ENCODE results near the gene CC2D1B.

The CC2D1B gene, protein sequence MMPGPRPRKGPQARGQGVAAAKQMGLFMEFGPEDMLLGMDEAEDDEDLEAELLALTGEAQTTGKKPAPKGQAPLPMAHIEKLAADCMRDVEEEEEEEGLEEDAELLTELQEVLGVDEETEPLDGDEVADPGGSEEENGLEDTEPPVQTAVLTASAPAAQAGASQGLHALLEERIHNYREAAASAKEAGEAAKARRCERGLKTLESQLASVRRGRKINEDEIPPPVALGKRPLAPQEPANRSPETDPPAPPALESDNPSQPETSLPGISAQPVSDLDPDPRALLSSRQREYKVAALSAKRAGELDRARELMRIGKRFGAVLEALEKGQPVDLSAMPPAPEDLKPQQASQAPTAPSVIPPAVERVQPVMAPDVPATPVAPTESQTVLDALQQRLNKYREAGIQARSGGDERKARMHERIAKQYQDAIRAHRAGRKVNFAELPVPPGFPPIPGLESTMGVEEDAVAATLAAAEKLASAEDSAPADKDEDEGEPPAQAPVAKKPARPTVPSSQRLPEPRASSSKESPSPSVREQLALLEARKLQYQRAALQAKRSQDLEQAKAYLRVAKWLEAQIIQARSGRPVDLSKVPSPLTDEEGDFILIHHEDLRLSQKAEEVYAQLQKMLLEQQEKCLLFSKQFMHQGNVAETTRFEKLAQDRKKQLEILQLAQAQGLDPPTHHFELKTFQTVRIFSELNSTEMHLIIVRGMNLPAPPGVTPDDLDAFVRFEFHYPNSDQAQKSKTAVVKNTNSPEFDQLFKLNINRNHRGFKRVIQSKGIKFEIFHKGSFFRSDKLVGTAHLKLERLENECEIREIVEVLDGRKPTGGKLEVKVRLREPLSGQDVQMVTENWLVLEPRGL

DNA sequence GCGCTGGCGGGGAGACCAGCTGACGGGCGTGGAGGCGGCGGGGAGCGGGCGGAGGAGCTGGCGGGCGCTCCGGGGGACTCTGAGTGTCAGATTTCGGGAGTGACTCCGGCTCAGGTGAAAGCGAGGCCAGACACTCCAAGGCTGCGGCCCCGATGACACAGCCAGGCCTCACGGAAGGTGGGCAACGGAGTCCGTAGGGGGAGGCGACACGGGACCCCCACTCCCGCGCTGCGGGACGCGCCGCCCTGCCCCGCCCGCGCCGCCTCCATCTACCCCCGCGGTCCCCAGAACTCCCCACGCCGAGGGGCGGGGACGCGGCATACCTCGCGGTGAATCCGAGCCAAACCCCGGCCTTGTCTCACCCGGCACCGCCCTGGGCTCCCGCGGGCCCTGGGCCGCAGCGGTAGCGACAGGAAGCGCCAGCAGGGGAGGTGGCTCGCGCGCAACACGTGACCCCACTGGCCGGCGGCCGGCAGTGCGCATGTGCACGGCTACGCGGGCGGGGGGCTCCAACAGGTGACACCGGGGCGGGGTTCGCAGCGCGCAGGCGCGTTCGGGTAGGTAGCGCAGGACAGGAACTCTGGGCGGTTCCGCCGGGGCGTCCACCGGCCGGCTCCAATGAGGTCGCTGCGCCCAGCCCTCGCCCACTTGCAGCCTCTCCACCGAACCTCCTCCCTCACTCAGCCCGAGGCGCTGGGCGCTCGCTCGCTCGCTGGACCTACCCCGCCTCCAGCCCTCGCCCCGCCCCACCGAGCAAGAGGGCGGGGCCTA, at the start of gene CC2D1B:
TSS of gene CC2D1B (minus strand) at position 460 of the 771 bp plus-strand sequence. CDS start 1,585 bp downstream, outside the sequence.
- H3K27ac ChIP-seq: peak within 1 kb of the TSS; percentile 52
- H3K79me2 ChIP-seq (ENCODE audit: insufficient read depth, low read depth): peaks cover 15% of the 10 kb centered on the region; the same call in 1 of the 2 replicates
- H4K20me1 ChIP-seq (ENCODE audit: insufficient read depth): no peaks in the 10 kb centered on the region
- peak within 1 kb of the TSS; percentile 73 for H3K9ac ChIP-seq
- H3K4me3 ChIP-seq (IDR thresholded peaks at IDR 0.05; ENCODE audit: insufficient read depth, low read depth, low read length): peak within 1 kb of the TSS; percentile 99
- H3K4me2 ChIP-seq: peak within 1 kb of the TSS; percentile 96
- TF ChIP-seq, protein P1, sequence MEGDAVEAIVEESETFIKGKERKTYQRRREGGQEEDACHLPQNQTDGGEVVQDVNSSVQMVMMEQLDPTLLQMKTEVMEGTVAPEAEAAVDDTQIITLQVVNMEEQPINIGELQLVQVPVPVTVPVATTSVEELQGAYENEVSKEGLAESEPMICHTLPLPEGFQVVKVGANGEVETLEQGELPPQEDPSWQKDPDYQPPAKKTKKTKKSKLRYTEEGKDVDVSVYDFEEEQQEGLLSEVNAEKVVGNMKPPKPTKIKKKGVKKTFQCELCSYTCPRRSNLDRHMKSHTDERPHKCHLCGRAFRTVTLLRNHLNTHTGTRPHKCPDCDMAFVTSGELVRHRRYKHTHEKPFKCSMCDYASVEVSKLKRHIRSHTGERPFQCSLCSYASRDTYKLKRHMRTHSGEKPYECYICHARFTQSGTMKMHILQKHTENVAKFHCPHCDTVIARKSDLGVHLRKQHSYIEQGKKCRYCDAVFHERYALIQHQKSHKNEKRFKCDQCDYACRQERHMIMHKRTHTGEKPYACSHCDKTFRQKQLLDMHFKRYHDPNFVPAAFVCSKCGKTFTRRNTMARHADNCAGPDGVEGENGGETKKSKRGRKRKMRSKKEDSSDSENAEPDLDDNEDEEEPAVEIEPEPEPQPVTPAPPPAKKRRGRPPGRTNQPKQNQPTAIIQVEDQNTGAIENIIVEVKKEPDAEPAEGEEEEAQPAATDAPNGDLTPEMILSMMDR (conservative IDR thresholded peaks at IDR 0.05; ENCODE audit: low read depth, low read length): no peak
- H3K4me1 ChIP-seq (ENCODE audit: low read depth, poor library complexity, severe bottlenecking): peaks cover 24% of the 10 kb centered on the region
- H3K27me3 ChIP-seq (ENCODE audit: insufficient read depth, low read depth): no peaks in the 10 kb centered on the region
- H3K36me3 ChIP-seq (ENCODE audit: insufficient read depth): no peaks in the 10 kb centered on the region
- H2AFZ ChIP-seq (ENCODE audit: low read depth): peak within 1 kb of the TSS; percentile 80

DNA sequence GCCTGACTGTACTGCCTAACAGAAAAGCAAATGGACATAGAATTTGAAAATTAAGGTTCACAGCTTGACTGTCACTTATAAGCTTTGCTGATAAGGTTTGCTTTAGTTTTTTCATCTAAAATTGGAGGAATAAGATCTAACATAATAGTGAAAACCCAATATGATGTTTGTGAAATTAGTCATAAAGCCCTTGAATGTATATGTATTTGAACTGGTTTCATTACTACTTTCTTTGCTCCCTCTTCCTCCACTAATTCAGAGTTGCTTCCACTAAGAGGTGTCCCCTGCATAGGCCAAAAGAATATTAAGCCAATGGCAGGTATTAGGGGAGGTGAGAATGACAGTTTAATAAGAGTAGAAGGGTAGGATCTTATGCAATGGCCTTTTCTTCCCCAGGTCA, 48.9 kb upstream of the CC2D1B start:
- Histone ChIP-seq H3K4me3 (IDR thresholded peaks at IDR 0.05; ENCODE audit: insufficient read depth, low read depth, low read length) (no peak overlapping the region), H3K4me1 (ENCODE audit: low read depth, poor library complexity, severe bottlenecking) (no peaks in the 10 kb centered on the region), H3K9ac (no peak overlapping the region), H4K20me1 (ENCODE audit: insufficient read depth) (no peaks in the 10 kb centered on the region), H2AFZ (ENCODE audit: low read depth) (no peak overlapping the region), H3K4me2 (no peak overlapping the region), H3K27ac (no peak overlapping the region), H3K79me2 (ENCODE audit: insufficient read depth, low read depth) (no peaks in the 10 kb centered on the region), H3K27me3 (ENCODE audit: insufficient read depth, low read depth) (no peaks in the 10 kb centered on the region), H3K36me3 (ENCODE audit: insufficient read depth) (peaks cover 35% of the 10 kb centered on the region)
- TF ChIP-seq, protein P1 (conservative IDR thresholded peaks at IDR 0.05; ENCODE audit: low read depth, low read length): no peak

DNA sequence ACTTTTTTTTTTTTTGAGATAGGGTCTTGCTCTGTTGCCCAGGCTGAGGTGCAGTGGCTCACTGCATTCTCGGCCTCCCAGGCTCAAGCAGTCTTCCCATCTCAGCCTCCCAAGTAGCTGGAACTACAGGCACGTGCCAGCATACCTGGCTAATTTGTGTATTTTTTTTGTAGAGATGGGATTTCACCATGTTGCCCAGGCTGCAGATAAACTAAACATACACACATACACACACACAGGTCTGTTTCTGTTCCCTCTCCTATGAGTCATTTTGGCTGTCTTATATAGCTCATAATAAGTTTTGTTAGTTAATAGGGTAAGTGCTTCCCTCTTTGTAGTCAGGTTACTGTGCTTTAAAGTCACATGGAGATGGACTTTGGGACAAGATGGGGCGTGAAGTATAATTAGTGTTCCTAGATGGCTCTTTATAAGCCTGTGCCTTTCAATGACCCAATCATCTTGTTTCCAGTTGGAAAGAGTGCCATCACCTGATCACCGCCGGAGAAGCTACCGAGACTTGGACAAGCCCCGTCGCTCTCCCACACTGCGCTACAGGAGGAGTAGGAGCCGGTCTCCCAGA, 47.5 kb upstream of the CC2D1B start:
- Histone ChIP-seq H3K36me3 (ENCODE audit: insufficient read depth) (peaks cover 43% of the 10 kb centered on the region), H3K4me3 (IDR thresholded peaks at IDR 0.05; ENCODE audit: insufficient read depth, low read depth, low read length) (no peak overlapping the region), H3K27ac (no peak overlapping the region), H3K27me3 (ENCODE audit: insufficient read depth, low read depth) (no peaks in the 10 kb centered on the region), H3K79me2 (ENCODE audit: insufficient read depth, low read depth) (no peaks in the 10 kb centered on the region), H2AFZ (ENCODE audit: low read depth) (no peak overlapping the region), H3K9ac (no peak overlapping the region), H4K20me1 (ENCODE audit: insufficient read depth) (no peaks in the 10 kb centered on the region), H3K4me1 (ENCODE audit: low read depth, poor library complexity, severe bottlenecking) (no peaks in the 10 kb centered on the region), H3K4me2 (no peak overlapping the region)
- TF ChIP-seq, protein P1 (conservative IDR thresholded peaks at IDR 0.05; ENCODE audit: low read depth, low read length): no peak

DNA sequence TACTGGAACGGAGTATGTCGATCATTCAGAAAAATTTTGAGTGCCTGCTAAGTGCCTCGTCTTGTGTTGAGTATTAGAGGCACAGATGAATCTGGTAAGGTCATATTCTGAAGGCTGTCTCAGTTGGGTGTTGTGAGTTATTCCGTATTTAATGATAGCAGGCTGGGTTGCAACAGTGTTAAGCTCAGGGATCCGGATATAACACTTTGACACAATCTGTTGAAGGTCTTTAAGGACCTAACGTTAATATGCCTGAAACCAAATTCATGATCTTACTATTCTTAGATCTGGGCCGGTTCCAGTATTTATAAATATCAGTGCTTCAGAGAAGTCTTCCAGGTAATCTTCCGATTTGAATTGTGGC, 39.0 kb upstream of the CC2D1B start:
- Histone ChIP-seq H3K4me2 (peak overlapping the region; percentile 81), H3K9ac (peak overlapping the region; percentile 78), H3K36me3 (ENCODE audit: insufficient read depth) (peaks cover 55% of the 10 kb centered on the region; the same call in 1 of the 2 replicates), H3K79me2 (ENCODE audit: insufficient read depth, low read depth) (peaks cover 67% of the 10 kb centered on the region), H3K27me3 (ENCODE audit: insufficient read depth, low read depth) (no peaks in the 10 kb centered on the region), H4K20me1 (ENCODE audit: insufficient read depth) (no peaks in the 10 kb centered on the region), H3K4me3 (IDR thresholded peaks at IDR 0.05; ENCODE audit: insufficient read depth, low read depth, low read length) (peak overlapping the region; percentile 87), H3K4me1 (ENCODE audit: low read depth, poor library complexity, severe bottlenecking) (peaks cover 44% of the 10 kb centered on the region), H3K27ac (peak overlapping the region; percentile 82), H2AFZ (ENCODE audit: low read depth) (peak overlapping the region; percentile 94)
- TF ChIP-seq, protein P1 (conservative IDR thresholded peaks at IDR 0.05; ENCODE audit: low read depth, low read length): 0 out of 2 replicates have a peak, but pooled peaks have one; percentile 18

Measured in KMS-11 (cell line).